Smooth muscle cell (in vitro differentiated cells): Measurements from ENCODE around the gene PLPP7. TPM values are rescaled to one million over a fixed set of nuclear protein-coding genes. Genes with fewer than 3 reads are reported as not detected.
"Not testable (repeated sequence)": the region's sequence is repeated elsewhere in the genome, so short reads cannot be mapped to it uniquely, and the experiment has no call there.

Experiments used
- DNase-seq: peaks from one replicate; lab custom pipeline; 2025; ENCODE audit not compliant: unreplicated experiment; lab: John Stamatoyannopoulos, UW
- H2AFZ ChIP-seq: fragments of 200-600 bp; sonication (generic); 2 replicates; pipeline ENCODE4 v1.6.0; 2016; ENCODE audit warnings: antibody characterized with exemption, low read depth, mild to moderate bottlenecking
- H3F3A ChIP-seq: fragments of 200-600 bp; sonication (generic); 2 replicates; pipeline ENCODE4 v1.6.0; 2017; ENCODE audit warnings: antibody characterized with exemption, low read depth
- H3K27ac ChIP-seq: fragments of 200-600 bp; sonication (generic); 2 replicates; pipeline ENCODE4 v1.5.1; 2016; ENCODE audit warnings: low read depth, mild to moderate bottlenecking
- H3K27me3 ChIP-seq: fragments of 200-600 bp; sonication (generic); 2 replicates; pipeline ENCODE4 v1.6.1; 2016; ENCODE audit warnings: low read depth, mild to moderate bottlenecking
- H3K36me3 ChIP-seq: fragments of 200-600 bp; sonication (generic); 2 replicates; pipeline ENCODE4 v1.5.1; 2016; ENCODE audit warnings: low read depth
- H3K4me1 ChIP-seq: fragments of 200-600 bp; sonication (generic); 2 replicates; pipeline ENCODE4 v1.5.1; 2016; ENCODE audit warnings: low read depth
- H3K4me2 ChIP-seq: fragments of 200-600 bp; sonication (generic); 2 replicates; pipeline ENCODE4 v1.6.0; 2016; ENCODE audit warnings: mild to moderate bottlenecking
- H3K4me3 ChIP-seq: fragments of 200-600 bp; sonication (generic); 2 replicates; pipeline ENCODE4 v1.5.1; 2016; ENCODE audit warnings: mild to moderate bottlenecking
- H3K79me2 ChIP-seq: fragments of 200-600 bp; sonication (generic); 2 replicates; pipeline ENCODE4 v1.6.0; 2016; ENCODE audit warnings: low read depth, mild to moderate bottlenecking
- H3K9ac ChIP-seq: fragments of 200-600 bp; sonication (generic); 2 replicates; pipeline ENCODE4 v1.6.0; 2016; ENCODE audit warnings: low read depth
- H3K9me3 ChIP-seq: fragments of 200-600 bp; sonication (generic); replicated peaks from 2 replicates; pipeline ENCODE4 v1.5.1; 2016; ENCODE audit warnings: low read depth
- H4K20me1 ChIP-seq: fragments of 200-600 bp; sonication (generic); 2 replicates; pipeline ENCODE4 v1.6.0; 2016; ENCODE audit warnings: low read depth
- WGBS: methylation state at CpG from one replicate; pipeline ENCODE4 v1.1.7; 2016; ENCODE audit warnings: low lambda C conversion rate; 5-methylcytosine and 5-hydroxymethylcytosine counted together
- polyA plus RNA-seq: library from polyadenylated mRNA; unstranded; fragments of >200 nt; fragmentation: Nextera tagmentation; extraction: Ambion mirVana; gene quantifications from 2 replicates; pipeline ENCODE4 v1.2.1, GENCODE V29; 2016
- total RNA-seq: library from RNA; depleted of rRNA; stranded (reverse); fragments of >200 nt; gene quantifications from 2 replicates; pipeline ENCODE4 v1.2.3, GENCODE V29; 2014
- TF ChIP-seq, protein P1 (sequence below): fragments of 200-600 bp; sonication (generic); IDR thresholded peaks from 2 replicates; pipeline ENCODE4 v1.5.1; 2017; ENCODE audit warnings: borderline replicate concordance, mild to moderate bottlenecking, antibody characterized with exemption; ENCODE audit not compliant: insufficient read depth, poor library complexity, severe bottlenecking

PLPP7 gene
- total and polyA plus RNA-seq, 2 experiments from 2014 or later: 3.3 to 4.2 TPM

DNA sequence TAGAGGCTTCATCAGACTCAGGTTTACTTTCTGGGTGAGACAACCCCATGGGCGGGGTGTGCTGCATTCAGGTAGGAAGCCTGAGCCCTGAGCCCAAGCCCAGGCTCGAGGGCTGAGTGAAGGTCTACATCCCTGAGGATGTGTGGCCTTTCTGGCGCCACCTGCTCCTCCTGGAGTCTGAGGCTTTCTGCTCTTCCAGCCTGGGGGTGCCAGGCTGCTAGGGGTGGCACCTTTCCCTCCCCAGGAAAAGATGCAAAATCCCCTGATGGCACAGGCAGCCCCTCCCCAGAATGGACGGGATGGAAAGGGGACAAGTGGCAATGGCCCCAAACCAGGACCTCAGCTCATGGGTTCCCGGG lies 60.0 kb downstream of the PLPP7 start:
- no peak overlapping the region for H3K4me3 ChIP-seq
- H3K27me3 ChIP-seq: no peaks in the 10 kb centered on the region
- peaks cover 3% of the 10 kb centered on the region for H3K4me1 ChIP-seq
- no peak overlapping the region for H3K9ac ChIP-seq
- DNase-seq: no peak
- H3K79me2 ChIP-seq: no peaks in the 10 kb centered on the region
- WGBS: 74% methylated on average over 5 of the region's 5 CpGs
- no peak overlapping the region for H3K27ac ChIP-seq
- H3K4me2 ChIP-seq: peak overlapping the region; percentile 83
- no peak overlapping the region for H2AFZ ChIP-seq
- H3K36me3 ChIP-seq: no peaks in the 10 kb centered on the region
- TF ChIP-seq, protein P1, sequence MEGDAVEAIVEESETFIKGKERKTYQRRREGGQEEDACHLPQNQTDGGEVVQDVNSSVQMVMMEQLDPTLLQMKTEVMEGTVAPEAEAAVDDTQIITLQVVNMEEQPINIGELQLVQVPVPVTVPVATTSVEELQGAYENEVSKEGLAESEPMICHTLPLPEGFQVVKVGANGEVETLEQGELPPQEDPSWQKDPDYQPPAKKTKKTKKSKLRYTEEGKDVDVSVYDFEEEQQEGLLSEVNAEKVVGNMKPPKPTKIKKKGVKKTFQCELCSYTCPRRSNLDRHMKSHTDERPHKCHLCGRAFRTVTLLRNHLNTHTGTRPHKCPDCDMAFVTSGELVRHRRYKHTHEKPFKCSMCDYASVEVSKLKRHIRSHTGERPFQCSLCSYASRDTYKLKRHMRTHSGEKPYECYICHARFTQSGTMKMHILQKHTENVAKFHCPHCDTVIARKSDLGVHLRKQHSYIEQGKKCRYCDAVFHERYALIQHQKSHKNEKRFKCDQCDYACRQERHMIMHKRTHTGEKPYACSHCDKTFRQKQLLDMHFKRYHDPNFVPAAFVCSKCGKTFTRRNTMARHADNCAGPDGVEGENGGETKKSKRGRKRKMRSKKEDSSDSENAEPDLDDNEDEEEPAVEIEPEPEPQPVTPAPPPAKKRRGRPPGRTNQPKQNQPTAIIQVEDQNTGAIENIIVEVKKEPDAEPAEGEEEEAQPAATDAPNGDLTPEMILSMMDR: no peak
- no peaks in the 10 kb centered on the region for H3F3A ChIP-seq
- H4K20me1 ChIP-seq: peaks cover 4% of the 10 kb centered on the region
- H3K9me3 ChIP-seq: no peaks in the 10 kb centered on the region

DNA sequence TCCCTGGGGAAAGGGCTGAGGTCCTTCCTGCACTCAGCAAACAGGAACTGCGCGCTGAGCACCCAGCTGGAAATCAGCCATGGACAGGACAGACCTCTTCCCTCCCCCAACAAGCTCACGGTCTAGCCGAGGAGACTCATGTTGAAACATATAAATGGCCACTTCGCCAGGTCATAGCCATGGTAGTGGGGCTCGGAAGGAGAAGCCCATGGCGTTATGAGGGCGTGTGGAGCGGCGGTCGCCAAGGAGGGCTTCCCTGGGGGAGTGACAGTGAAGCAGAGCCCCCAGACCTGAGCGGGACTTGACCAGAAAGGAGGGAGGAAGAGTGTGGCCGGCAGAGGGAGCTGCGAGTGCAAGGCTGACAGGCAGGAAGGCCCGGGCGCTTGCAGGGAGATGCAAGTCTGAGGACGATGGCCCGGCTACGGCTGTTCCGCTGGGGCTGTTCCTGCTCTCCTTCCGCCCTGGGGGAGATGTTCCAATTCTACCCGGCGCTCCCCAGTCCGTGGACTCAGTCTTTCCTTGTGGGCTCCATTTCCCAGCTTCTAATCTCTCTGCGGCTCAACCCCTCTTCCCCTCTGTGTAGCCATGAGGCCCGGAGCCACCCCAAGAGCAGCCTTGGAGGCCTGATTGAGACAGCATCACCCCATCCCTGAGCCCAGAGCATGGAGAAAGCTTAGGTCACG lies 60.5 kb downstream of the PLPP7 start:
- TF ChIP-seq, protein P1: peak; percentile 75
- WGBS: 13% methylated on average over 26 of the region's 27 CpGs
- peak overlapping the region; percentile 76 for H2AFZ ChIP-seq
- H3K27ac ChIP-seq: peak overlapping the region; percentile 45
- peak overlapping the region; percentile 40 for H3K4me3 ChIP-seq
- H3K9ac ChIP-seq: no peak overlapping the region
- H3K4me1 ChIP-seq: peaks cover 3% of the 10 kb centered on the region
- peaks cover 4% of the 10 kb centered on the region for H4K20me1 ChIP-seq
- no peaks in the 10 kb centered on the region for H3K79me2 ChIP-seq
- H3K4me2 ChIP-seq: peak overlapping the region; percentile 83
- H3K36me3 ChIP-seq: no peaks in the 10 kb centered on the region
- H3F3A ChIP-seq: no peaks in the 10 kb centered on the region
- no peaks in the 10 kb centered on the region for H3K9me3 ChIP-seq
- peak; percentile 60 for DNase-seq
- no peaks in the 10 kb centered on the region for H3K27me3 ChIP-seq

DNA sequence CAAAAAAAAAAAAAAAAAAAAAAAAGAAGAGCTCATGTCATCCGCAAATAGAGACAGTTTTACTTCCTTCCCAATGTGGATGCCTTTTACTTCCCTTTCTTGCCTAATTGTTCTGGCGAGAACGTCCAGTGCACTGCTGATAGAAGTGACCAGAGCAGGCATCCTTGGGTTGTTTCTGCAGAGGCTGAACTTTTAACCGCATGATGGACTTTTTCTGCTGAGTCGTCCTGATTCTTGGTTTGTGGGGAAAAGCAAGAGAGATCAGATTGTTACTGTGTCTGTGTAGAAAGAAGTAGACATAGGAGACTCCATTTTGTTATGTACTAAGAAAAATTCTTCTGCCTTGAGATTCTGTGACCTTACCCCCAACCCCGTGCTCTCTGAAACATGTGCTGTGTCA lies 67.0 kb downstream of the PLPP7 start:
- H3K9ac ChIP-seq, H3F3A ChIP-seq, H3K79me2 ChIP-seq, H3K9me3 ChIP-seq, H2AFZ ChIP-seq, DNase-seq, H3K27me3 ChIP-seq, H3K36me3 ChIP-seq, H3K4me3 ChIP-seq, H3K4me2 ChIP-seq, H3K27ac ChIP-seq, H3K4me1 ChIP-seq, H4K20me1 ChIP-seq: not testable (repeated sequence)
- WGBS: 45% methylated on average over 5 of the region's 6 CpGs

DNA sequence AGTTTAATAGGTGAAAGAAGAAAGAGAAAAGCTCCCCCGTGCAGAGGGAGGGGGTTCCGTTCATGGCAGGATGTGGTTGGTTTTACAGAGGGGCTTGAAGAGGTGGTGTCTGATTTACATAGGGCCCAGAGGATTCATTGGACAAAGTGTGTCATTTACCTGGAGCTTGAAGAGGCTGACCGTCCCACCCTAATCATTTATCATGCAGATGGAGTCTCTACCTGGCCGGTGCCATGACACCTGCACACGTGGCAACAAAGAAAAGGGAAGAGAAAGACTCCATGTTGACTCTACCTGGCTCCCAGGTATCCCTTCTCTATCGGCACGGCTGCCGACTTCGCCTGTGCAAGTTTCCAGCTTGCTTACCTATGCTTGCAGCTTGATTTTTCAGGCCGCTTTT lies 69.0 kb downstream of the PLPP7 start:
- Histone ChIP-seq H3K4me3 (no peak overlapping the region), H3F3A (no peaks in the 10 kb centered on the region), H3K79me2 (no peaks in the 10 kb centered on the region), H3K4me2 (no peak overlapping the region), H2AFZ (no peak overlapping the region), H3K9me3 (no peaks in the 10 kb centered on the region), H3K27ac (no peak overlapping the region), H3K36me3 (no peaks in the 10 kb centered on the region), H3K27me3 (no peaks in the 10 kb centered on the region), H3K9ac (no peak overlapping the region), H3K4me1 (peaks cover 9% of the 10 kb centered on the region), H4K20me1 (no peaks in the 10 kb centered on the region)
- 86% methylated on average over 10 of the region's 10 CpGs for WGBS
- TF ChIP-seq, protein P1: no peak
- no peak for DNase-seq

Other genes starting within 250 kb of the PLPP7 start
- 1.6 and 3.1 TPM in 2 replicates for gene AIF1L, start 193.2 kb upstream of the PLPP7 start, total RNA-seq
- gene AIF1L, start 193.2 kb upstream of the PLPP7 start, polyA plus RNA-seq: 3.1 and 3.6 TPM in 2 replicates
- gene NUP214, start 164.1 kb upstream of the PLPP7 start, total RNA-seq: 20.2 and 44.7 TPM in 2 replicates
- gene NUP214, start 164.1 kb upstream of the PLPP7 start, polyA plus RNA-seq: 13.9 and 24.2 TPM in 2 replicates
- 3.6 and 5.5 TPM in 2 replicates for gene FAM78A, start 13.2 kb upstream of the PLPP7 start, total RNA-seq
- gene FAM78A, start 13.2 kb upstream of the PLPP7 start, polyA plus RNA-seq: 3.3 and 4.2 TPM in 2 replicates
- 73.5 and 97.2 TPM in 2 replicates for gene PRRC2B, start 104.4 kb downstream of the PLPP7 start, total RNA-seq
- gene PRRC2B, start 104.4 kb downstream of the PLPP7 start, polyA plus RNA-seq: 38.6 and 53.7 TPM in 2 replicates
- 11.8 and 14.6 TPM in 2 replicates for gene POMT1, start 213.2 kb downstream of the PLPP7 start, total RNA-seq
- 15.2 and 23.6 TPM in 2 replicates for gene POMT1, start 213.2 kb downstream of the PLPP7 start, polyA plus RNA-seq
- gene UCK1, start 241.5 kb downstream of the PLPP7 start, total RNA-seq: 9.7 and 13.6 TPM in 2 replicates
- 18.7 and 20.2 TPM in 2 replicates for gene UCK1, start 241.5 kb downstream of the PLPP7 start, polyA plus RNA-seq